HG02970 (cell line): Measurements from ENCODE around the gene PHETA2.
A peak's percentile ranks its signal among the peaks of the same experiment; 100 is the strongest.
"Not testable (repeated sequence)": the region's sequence is repeated elsewhere in the genome, so short reads cannot be mapped to it uniquely, and the experiment has no call there.

Source experiments
- ATAC-seq: cut with Tn5 transposase; IDR thresholded peaks from one replicate; pipeline ENCODE4 v1.9.1; 2021; ENCODE audit warnings: mild to moderate bottlenecking, moderate library complexity, moderate number of reproducible peaks; ENCODE audit not compliant: unreplicated experiment, low FRiP score

PHETA2 gene

DNA sequence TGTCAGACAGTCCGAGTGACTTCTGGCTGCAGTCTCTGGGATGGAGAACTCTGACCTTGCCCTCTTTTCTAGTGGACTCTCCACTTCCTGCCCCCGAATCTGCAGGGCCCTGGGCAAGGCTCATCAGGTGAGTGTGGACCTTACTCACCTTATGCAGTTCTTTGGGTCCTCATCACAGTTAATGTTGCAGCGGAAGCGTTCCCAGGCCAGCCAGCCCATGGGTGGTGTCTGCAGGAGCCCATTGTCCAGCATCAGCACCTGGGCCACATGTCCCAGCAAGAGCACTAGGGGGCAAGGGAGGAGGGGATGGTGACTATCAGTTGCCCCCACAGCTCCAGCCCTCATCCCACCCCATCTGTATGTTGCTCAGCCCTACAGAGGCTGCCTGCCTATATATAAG lies 5.8 kb upstream of the PHETA2 start:
- no peak for ATAC-seq

GRCh38 chr22:42069801-42070516 lies 4.1 kb upstream of the PHETA2 start:
- no peak for ATAC-seq

DNA sequence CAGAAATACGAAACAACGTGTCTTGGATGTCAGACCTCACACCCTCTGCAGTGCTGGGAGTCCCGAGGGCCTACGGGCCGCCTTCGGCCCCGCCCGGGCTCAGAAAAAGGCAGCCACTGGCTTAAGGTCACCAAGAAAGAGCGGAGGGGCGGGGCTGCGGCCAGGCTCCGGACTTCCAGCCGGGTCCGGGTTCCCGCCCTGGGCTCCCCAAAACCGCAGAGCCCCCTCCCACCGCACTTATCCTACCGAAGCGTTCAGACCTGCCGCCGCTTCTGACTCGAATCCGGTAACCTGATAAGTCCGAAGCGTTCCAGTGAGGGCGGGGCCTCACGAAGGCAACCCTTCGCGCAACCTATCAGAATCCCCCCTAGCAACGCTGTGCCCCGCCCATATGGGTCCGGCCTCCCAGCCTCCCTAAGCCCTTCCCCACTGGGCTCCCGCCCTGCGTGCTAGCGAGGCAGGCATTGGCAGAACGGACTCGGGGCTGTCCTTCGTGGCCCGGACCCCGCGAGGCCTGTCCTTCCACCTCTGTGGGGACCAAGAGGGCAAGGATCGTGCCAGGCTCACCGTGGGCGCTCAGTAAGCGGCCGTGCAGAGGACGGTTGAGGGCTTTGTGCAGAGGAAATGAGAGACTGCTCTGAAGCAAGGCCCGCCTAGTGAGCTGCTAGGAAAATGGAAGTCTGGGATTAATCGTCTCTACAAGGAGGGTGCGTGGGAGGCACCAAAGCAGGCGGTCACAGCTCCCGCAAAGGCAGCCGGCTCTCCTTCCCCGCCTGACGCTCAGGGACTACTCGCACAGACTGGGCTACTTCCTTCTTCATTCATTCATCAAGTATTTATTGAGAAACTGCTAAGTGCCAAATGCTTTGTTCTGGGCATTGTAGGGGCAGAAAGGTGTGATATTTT lies 3.3 kb upstream of the PHETA2 start, which contains the start of gene NAGA:
NAGA (minus strand) TSS at position 296 of the 906 bp plus-strand sequence. CDS start 515 bp downstream, outside the sequence.
- ATAC-seq = peak; percentile 84

DNA sequence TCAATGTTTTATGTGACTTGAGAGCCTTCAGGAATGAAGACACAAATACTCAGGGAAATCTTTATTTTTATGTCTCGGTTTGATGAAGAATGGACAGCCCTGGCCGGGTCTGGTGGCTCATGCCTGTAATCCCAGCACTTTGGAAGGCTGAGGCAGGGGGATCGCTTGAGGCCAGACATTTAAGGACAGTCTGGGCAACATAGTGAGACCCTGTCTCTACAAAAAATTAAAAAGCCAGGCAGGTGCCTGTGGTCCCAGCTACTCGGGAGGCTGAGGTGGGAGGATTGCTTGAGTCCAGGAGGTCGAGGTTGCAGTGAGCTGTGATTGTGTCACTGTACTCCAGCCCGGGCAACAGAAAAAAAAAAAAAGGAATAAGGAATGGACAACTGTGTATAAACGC lies 2.5 kb upstream of the PHETA2 start:
- not testable (repeated sequence) for ATAC-seq

DNA sequence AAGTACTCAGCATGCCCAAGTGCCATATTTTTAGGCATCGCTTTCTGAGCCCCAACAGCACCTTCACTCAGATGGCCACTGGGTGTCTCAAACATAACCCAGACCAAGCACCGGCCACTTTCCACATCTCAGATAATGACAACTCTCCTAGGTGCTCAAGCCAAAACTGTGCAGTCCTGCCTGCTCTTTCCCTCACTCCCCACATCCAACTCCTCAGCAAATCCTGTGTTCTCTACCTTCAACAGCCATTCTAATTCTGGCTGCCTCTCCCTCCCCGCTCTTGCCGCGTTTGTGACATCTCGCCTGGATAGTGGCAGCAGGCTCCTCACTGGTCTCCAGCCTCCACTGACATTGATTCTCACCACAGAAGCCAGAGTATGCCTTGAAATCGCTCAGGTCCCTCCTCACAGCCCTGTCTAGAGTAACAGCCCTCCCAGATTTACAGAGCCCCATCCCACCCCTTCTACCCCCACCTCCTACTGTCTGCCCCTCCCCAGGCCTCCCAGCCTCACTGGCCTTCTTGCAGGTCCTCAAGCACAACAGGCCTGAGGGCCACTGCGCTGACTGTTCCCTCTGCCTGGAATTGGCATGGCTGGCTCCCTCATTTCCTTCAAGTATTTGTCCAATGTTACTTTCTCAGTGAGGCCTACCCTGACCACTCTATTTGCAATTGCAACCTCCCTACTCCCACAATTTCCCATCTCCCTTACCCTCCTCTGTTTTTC lies 1.3 kb upstream of the PHETA2 start:
- no peak for ATAC-seq

- no peak for ATAC-seq
Observed at GRCh38 chr22:42073621-42074041, 417 bp upstream of the PHETA2 start.

DNA sequence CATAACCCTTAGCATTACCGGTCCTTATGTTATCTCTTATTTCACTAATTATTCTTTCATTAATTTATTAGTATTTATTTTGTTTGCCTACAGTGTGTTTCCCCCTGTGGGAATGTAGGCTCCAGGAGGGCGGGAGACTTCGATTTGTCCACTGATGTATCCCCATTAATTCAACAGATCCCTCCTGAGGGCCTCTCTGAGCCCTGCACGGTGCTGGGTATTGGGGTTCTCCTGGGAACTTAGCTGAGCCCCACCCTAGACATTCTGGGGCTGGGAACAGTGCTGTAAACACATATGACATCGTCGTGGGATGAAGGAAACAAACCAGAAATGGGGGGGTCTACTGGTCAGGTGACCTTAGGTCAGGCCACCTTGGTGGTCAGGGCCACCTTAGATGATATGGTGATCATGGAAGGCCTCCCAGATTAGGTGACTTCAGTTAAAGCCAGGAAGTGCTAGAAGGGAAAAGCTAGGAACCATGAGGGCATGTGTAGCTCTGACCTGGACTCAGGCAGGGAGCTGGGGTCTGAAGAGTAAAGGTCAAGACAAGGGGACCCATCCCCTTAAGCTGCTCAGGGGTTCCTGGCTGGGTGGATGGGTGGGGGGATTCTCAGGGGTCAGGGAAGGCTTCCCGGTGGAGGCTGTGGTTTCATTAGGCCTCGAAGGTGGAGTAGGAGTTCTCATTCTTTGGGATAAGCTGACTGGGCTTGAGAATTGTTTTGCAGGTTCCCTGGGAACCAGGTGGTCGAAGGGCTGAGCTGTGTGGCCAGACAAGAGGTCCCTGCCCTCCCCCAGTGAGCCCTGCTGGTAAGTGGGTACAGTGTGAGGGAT lies 1.0 kb downstream of the PHETA2 start:
- no peak for ATAC-seq

DNA sequence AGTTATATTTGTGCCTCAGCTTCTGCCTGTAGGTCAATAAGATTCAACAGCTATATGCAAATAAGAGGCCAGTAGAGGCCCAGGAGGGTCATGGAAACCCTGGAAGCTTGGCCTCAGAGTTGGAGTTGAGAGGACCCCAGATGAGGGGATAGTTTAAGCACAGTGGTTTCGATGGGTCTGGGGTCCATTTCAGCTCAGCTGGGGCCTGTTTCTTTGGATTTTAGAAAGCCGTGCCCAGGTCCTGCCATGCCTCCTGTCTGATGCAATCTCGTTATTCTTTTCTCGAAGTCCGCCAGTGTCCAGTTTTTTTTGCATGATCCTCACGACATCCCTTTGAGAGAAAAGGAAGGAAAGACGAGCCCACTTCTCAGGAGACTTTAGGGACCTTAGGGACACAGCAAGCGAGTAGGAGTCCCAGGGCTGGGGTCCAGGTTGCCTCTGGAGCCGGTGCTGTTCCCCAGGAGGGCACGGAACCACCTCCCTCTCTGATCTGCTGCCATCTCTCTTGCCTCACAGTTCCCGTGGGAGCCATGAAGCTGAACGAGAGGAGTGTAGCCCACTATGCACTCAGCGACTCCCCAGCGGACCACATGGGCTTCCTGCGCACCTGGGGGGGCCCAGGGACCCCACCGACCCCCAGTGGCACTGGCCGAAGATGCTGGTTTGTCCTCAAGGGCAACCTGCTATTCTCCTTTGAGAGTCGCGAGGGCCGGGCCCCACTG lies 2.9 kb downstream of the PHETA2 start:
- no peak for ATAC-seq

DNA sequence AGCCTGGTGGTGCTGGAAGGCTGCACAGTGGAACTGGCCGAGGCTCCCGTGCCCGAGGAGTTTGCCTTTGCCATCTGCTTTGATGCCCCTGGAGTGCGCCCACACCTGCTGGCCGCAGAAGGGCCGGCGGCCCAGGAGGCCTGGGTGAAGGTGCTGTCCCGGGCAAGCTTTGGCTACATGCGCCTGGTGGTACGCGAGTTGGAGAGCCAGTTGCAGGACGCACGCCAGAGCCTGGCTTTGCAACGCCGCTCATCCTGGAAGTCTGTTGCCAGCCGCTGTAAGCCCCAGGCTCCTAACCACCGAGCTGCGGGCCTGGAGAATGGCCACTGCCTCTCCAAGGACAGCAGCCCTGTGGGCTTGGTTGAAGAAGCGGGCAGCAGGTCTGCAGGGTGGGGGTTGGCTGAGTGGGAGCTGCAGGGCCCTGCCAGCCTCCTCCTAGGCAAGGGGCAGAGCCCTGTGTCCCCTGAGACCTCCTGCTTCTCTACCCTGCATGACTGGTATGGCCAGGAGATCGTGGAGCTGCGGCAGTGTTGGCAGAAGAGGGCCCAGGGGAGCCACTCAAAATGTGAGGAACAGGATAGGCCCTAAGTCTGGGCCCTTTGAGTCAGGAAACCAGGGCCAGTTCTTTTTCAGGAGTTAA lies 3.6 kb downstream of the PHETA2 start:
- no peak for ATAC-seq

DNA sequence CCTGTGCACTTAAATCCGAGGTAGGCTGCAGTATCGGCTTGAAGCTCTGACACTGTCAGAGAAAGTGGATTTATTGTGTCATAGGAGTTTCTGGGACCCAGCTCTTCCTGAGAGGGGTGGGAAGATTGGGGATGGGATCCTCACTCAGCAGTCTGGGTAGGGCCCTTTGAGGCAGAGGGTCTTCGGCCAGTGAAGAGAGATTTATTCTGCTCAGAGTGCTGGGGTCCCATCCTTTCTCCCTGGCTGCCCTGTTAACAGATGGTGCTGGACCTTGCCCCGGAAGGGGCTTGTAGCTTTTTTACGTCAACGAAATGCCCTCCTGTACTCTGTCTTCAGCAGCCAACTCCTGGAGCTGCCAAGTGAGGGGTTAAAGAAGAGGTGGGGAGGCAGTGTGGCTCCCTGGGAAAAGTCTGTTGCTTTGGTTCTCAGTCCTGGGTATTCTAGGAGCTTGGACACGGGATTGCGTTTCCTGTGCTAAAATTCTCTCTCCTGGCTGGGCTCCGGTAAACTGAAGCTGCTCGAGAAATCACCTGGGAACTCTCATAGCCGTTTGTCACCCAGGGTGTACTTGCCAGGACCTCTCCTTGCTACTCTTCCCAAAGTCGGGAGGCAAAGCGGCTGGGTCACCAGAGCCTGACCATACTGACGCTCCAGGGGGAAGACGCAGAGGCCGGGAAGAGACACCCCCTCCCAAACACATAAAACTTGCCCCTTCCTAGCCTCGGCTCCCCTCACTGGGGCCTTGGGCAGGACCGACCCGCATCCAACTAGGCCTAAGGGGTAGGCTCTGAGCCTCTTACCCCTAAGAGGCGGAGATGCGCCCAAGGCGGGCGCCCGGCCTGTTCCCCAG lies 4.6 kb downstream of the PHETA2 start:
- peak; percentile 4 for ATAC-seq

DNA sequence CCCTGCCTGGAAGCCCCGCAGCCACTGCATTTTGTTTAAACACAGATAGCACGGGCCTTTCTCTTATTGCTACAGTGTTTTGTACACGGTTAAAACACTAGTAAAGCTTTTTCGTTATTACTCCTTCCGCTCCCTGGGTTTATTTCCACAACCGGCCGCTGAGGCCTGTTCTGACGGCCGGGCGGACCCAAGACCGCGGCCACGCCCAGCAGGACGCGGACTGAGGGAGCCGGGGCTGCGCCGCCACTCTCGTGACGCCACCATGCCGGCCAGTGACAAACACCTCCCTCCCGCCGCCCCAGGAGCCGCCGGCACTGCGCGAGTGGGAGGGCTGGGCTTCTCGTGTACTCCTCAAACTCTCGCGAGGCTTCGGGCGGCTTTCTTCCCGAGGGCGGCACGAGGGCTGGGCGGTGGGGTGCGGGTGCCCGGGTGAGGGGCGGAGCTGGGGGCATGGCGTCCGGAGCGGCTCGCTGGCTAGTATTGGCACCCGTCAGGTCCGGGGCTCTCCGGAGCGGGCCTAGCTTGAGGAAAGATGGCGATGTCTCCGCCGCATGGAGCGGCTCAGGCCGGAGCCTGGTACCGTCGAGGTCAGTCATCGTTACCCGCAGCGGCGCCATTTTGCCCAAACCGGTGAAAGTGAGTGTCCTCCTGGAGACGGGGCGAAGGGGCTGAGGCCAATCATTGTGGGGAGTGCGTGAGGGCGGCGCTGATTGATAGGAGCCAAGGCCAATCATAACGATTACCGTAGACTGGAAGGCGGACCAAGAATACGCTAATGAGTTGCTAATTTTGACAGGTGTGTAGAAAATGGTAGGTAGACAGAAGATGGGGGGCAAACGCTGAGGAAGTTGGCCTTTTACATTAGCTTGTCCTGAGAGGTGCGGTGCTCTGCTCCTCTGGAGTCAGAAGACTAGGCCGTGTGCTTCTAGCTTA lies 5.5 kb downstream of the PHETA2 start, which contains the start of gene SMDT1:
SMDT1 (plus strand) TSS at position 382 of the 933 bp plus-strand sequence; CDS start at position 451, 69 bp downstream.
- ATAC-seq = peak; percentile 81

DNA sequence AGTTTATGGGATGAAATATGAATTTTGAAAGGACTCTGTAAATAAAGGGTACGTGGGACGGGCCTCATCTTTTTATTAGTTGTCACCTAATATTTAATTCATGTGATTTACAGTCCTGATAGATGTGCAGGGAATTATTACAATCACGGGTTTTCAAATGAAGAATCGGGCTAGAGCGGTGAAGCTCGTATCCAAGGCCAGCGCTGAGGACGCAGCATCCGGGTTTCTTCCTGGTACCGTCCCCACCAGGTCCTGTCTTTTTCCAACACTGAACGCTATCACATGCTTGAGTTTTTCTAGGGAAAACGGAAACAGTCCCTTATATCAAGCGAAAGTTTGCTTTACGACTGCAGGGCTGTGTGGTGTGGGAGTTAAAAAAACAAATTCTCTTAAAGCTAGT lies 6.2 kb downstream of the PHETA2 start:
- no peak for ATAC-seq

DNA sequence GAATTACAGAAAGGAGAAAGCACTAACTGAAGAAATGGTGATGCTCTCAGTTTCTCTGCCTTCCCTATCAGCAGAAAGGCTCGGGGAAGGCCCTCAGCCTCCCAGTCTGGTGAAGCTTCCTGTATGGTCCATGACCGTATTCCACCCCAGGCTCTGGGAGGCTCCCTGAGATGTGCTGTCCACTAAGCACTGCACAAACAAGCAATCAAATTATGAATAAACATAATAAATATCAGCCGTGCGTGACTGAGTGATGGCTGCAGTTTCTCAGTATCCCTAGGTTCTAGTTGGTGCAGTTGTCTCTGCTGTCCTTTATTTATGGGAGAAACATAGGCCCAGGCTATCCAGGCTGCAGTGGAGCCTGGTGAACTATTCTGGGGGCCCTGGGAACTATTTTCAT lies 9.1 kb downstream of the PHETA2 start:
- no peak for ATAC-seq

DNA sequence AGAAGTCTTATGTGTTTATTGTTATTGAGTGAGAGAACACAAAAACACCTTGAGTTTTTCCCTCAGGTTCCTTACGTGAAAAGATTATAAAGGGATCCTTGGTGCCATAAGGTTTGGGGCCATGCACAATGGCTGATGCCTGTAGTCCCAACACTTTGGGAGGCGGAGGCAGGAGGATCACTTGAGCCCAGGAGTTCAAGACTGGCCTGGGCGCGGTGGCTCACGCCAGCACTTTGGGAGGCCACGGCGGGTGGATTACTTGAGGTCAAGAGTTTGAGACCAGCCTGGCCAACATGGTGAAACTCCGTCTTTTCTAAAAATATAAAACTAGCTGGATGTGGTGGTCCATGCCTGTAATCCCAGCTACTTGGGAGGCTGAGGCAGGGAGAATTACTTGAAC lies 10.8 kb downstream of the PHETA2 start:
- ATAC-seq = no peak

DNA sequence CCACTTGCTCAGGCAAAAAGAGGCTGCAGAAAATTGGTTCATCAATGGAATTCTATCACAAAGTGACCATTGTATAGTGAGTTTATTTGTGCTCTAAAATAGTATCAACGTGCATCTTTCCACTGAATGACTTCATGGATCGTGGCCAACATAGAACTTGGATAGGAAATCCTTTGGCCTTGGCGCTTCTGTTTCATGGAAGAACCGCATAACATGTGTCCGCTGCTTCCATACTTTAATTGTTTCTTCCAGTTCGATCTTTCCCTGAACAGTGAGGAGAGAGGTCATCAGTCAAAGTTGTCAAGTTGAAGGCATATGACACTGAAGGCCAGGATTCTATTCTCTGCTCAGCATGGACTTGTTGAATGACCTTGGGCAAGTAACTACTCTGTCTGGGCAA lies 12.0 kb downstream of the PHETA2 start:
- ATAC-seq = no peak

GRCh38 chr22:42090596-42091454 lies 16.8 kb downstream of the PHETA2 start, which contains the start of gene NDUFA6:
Gene NDUFA6, minus strand, starts transcription at chr22:42090772. Its CDS starts 28 bp downstream, at chr22:42090744.
- ATAC-seq = peak; percentile 94
